Measurements from ENCODE around the gene CAPN11.

DNA sequence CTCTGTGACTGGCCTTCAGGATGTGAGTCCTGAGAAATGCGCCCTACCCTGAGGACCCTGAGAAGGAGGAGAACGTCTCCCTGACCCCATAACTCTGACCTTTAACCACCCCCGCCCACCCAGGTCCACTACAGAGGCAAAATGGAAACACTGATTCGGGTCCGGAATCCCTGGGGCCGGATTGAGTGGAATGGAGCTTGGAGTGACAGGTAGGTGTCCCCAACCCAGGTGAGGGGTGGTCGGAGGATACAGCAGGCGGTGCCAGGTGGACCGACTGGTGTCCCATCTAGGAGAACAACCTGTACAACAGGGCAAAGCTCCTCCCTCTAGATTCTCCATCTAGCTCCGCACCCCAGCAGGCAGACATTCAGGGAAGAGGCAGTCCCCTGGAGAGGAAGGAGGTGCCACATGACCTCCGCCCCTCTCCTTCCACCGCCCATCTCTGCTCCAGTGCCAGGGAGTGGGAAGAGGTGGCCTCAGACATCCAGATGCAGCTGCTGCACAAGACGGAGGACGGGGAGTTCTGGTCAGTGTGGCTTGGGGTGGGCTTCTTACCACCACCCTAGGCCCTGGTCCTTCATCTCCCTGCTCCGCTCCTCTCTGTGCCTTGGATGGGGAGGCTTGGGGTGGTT lies 17.6 kb downstream of the CAPN11 start:
- no peak for TF ChIP-seq TAF1 (conservative IDR thresholded peaks at IDR 0.05)
- no peak for TF ChIP-seq CTCF (IDR thresholded peaks at IDR 0.05; ENCODE audit: low read depth, low read length, missing input control)
- TF ChIP-seq, protein P1, sequence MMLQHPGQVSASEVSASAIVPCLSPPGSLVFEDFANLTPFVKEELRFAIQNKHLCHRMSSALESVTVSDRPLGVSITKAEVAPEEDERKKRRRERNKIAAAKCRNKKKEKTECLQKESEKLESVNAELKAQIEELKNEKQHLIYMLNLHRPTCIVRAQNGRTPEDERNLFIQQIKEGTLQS (IDR thresholded peaks at IDR 0.05): no peak

Data from liver (tissue), 3 donors.